GM12872 (cell line): Measurements from ENCODE around the gene SPRYD7.

Experiments used
- TF ChIP-seq, protein P1 (sequence below): IDR thresholded peaks from 3 replicates; pipeline ENCODE4 v1.5.1; 2011; ENCODE audit warnings: low read depth, mild to moderate bottlenecking, low read length, moderate library complexity; ENCODE audit not compliant: insufficient read depth

SPRYD7 gene

DNA sequence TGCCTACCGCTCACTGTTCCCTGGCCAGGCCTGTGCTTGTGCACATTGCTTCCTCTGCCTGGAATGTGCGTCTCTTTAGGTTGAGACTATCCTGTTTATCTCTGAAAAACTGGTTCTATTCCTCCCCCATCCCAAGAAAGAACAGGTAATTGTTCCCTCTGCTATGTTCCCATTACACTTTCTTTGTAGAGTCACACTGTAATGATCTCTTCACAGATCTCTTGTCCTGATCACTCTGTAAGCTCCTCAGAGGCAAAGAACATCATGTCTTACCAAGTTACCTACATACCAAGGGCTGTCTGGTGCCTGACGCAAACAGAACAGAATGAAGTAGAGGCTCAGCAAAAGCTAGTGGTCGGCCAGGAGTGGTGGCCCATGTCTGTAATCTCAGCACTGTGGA lies 40.3 kb downstream of the SPRYD7 start:
- TF ChIP-seq, protein P1, sequence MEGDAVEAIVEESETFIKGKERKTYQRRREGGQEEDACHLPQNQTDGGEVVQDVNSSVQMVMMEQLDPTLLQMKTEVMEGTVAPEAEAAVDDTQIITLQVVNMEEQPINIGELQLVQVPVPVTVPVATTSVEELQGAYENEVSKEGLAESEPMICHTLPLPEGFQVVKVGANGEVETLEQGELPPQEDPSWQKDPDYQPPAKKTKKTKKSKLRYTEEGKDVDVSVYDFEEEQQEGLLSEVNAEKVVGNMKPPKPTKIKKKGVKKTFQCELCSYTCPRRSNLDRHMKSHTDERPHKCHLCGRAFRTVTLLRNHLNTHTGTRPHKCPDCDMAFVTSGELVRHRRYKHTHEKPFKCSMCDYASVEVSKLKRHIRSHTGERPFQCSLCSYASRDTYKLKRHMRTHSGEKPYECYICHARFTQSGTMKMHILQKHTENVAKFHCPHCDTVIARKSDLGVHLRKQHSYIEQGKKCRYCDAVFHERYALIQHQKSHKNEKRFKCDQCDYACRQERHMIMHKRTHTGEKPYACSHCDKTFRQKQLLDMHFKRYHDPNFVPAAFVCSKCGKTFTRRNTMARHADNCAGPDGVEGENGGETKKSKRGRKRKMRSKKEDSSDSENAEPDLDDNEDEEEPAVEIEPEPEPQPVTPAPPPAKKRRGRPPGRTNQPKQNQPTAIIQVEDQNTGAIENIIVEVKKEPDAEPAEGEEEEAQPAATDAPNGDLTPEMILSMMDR, result no peak

DNA sequence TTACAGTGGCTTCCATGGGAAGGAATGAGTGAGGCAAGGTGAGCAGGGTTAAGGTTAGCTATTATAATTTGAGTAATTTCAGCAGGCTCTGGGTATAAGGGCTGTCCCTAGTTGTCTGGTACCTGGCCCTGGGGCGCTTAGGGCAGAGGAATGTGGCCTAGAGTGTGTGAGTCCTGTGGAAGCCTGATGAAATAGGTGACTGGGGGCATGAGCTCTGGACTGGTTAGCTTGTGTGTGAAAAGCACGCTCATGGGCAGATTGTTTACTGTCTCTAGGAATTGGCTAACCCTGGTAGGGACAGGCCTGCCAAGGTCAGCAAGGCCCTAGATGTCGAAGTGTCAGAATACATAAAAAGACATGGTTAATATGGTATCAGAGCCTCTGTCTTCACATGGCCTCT lies 42.5 kb downstream of the SPRYD7 start:
- TF ChIP-seq, protein P1, result no peak

DNA sequence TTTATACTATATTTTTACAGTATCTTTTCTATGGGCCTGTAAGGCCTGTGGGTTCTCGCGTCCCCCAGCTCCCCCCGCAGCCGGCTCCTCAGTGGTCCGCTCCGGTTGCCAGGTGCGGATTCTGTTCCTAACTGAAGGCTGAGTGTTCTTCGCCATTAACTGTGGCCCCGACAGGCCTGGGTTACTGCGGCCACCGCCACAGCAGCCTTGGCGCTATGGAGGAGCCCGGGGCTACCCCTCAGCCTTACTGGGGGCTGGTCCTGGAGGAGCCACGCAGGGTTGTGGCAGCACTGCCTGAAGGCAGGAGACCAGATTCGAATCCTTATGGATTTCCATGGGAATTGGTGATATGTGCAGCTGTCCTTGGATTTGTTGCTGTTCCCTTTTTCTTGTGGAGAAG lies 45.8 kb downstream of the SPRYD7 start:
- TF ChIP-seq, protein P1, result no peak

- TF ChIP-seq, protein P1, result no peak
Measured at GRCh38 chr13:49878682-49879081, 57.5 kb downstream of the SPRYD7 start.

DNA sequence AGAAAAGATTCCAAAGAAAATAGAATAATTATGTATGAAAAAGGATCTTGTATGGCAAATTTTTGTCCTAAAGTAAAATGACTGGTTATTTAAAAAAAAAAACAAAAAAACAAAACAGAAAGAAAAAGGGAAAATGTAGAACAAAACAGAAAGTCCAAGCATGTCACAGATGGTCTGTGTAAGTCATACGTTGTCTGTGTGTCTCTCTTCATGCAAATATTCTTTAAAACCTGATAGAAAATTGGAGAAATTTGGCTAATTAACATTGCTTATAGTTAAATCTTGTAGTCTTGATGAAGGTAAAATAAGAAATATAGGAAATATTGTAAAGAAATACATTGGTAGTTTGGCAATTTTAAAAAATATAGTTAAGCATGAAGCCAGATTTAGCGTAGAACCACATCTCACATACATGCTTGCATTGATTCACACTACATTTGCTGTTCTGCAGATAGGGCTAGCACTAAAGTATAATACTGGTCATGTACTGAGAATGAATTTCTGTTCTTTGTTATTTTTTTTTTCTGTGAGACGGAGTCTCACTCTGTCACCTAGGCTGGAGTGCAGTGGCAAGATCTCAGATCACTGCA lies 58.4 kb downstream of the SPRYD7 start:
- TF ChIP-seq, protein P1, result no peak

GRCh38 chr13:49874430-49874829 lies 61.7 kb downstream of the SPRYD7 start:
- TF ChIP-seq, protein P1, result no peak

DNA sequence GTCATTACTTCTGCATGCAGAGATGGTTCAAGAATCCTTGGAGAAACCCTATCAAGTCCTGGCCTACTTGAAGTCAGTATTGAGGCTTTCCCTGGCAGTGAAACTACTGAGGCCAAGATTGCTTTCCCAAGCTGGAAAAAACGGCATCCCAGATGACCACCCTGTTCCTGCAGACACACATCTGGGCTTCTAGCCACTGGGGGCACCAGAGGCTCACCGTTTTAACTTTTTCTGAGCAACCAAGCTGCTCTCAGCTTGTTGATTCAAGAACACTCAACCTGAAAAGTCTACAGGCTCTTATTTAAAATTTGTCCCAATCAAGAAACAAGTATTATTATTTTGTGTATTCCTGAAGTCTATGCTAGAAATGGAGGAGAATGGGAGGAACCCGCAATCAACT lies 66.6 kb downstream of the SPRYD7 start:
- TF ChIP-seq, protein P1, result peak; percentile 38; the same call in 2 of the 3 replicates
